GM12878 (cell line): Measurements from ENCODE around the gene NEAT1. TPM values are rescaled to one million over a fixed set of nuclear protein-coding genes. Genes with fewer than 3 reads are reported as not detected.

Source experiments
- CREM ChIP-seq: IDR thresholded peaks from 2 replicates; pipeline ENCODE4 v1.6.1; 2014; ENCODE audit warnings: antibody characterized with exemption, low read depth
- EGR1 ChIP-seq, 2 experiments: IDR thresholded peaks; 1 replicate in 1 of 2; 2 replicates in 1 of 2; pipeline ENCODE4 v1.6.1; 2011 to 2012; ENCODE audit warnings: low read depth in 2 of 2, low read length in 2 of 2, borderline replicate concordance in 1 of 2, mild to moderate bottlenecking in 1 of 2, moderate library complexity in 1 of 2
- ELK1 ChIP-seq: IDR thresholded peaks from 2 replicates; pipeline ENCODE4 v1.6.1; 2012; ENCODE audit warnings: low read depth, low read length, improper control_type of control experiment
- EP300 ChIP-seq, 2 experiments: fragments of 150-350 bp in 1 of 2; IDR thresholded peaks; 2 replicates each; pipeline ENCODE4 v1.6.1; 2011 to 2012; ENCODE audit warnings: low read depth in 2 of 2, low read length in 2 of 2, borderline replicate concordance in 1 of 2, improper control_type of control experiment in 1 of 2, inconsistent platforms in 1 of 2; ENCODE audit not compliant: control insufficient read depth in 1 of 2
- FOXK2 ChIP-seq: fragments of 450-650 bp; IDR thresholded peaks from 2 replicates; pipeline ENCODE4 v1.6.1; 2017; ENCODE audit warnings: mild to moderate bottlenecking, moderate library complexity
- MAX ChIP-seq: IDR thresholded peaks from 2 replicates; pipeline ENCODE4 v1.6.1; 2012; ENCODE audit warnings: low read depth, low read length, improper control_type of control experiment
- MEF2B ChIP-seq: fragments of 450-650 bp; IDR thresholded peaks from 2 replicates; pipeline ENCODE4 v1.6.1; 2018; ENCODE audit warnings: mild to moderate bottlenecking, moderate library complexity; ENCODE audit not compliant: partially characterized antibody, poor library complexity, severe bottlenecking
- MYC ChIP-seq: IDR thresholded peaks from 2 replicates; pipeline ENCODE4 v1.6.1; 2011; ENCODE audit warnings: mild to moderate bottlenecking, low read length, moderate library complexity, inconsistent platforms; ENCODE audit not compliant: insufficient read depth, insufficient replicate concordance, insufficient read length, severe bottlenecking
- NFYB ChIP-seq: IDR thresholded peaks from 2 replicates; pipeline ENCODE4 v1.6.1; 2011; ENCODE audit warnings: low read depth, mild to moderate bottlenecking, low read length, improper control_type of control experiment, moderate library complexity; ENCODE audit not compliant: insufficient read depth
- RAD21 ChIP-seq: IDR thresholded peaks from 2 replicates; pipeline ENCODE4 v1.6.1; 2011; ENCODE audit warnings: mild to moderate bottlenecking, low read depth, low read length, moderate library complexity; ENCODE audit not compliant: insufficient read depth
- SIX5 ChIP-seq: IDR thresholded peaks from 2 replicates; pipeline ENCODE4 v1.6.1; 2011; ENCODE audit warnings: mild to moderate bottlenecking, low read depth, low read length, moderate library complexity; ENCODE audit not compliant: severe bottlenecking
- TAF1 ChIP-seq: IDR thresholded peaks from 2 replicates; pipeline ENCODE4 v1.6.1; 2011; ENCODE audit warnings: mild to moderate bottlenecking, low read depth, low read length, borderline replicate concordance
- YY1 ChIP-seq: IDR thresholded peaks from 2 replicates; pipeline ENCODE4 v1.6.1; 2011; ENCODE audit warnings: low read depth, mild to moderate bottlenecking, low read length
- polyA plus RNA-seq, 11 experiments: library from polyadenylated mRNA; depleted of rRNA in 4 of 11; unstranded in 6 of 11; stranded (reverse) in 5 of 11; fragments of >200 nt; fragmentation: Nextera tagmentation in 4 of 11; fragmentation: Illumina TruSeq in 1 of 11; extraction: Ambion mirVana in 4 of 11; extraction: Trizol in 1 of 11; gene quantifications; 1 replicate in 1 of 11; 2 replicates in 10 of 11; pipeline versions ENCODE4 v1.2.1 to v1.2.3, GENCODE V29; 2011 to 2016; ENCODE audit warnings: inconsistent platforms in 2 of 11, missing spikeins in 2 of 11, low read depth in 1 of 11
- total RNA-seq, 4 experiments: library from RNA; depleted of rRNA in 3 of 4; stranded (reverse); fragments of >200 nt in 3 of 4; fragmentation: Illumina TruSeq in 1 of 4; extraction: Trizol in 1 of 4; gene quantifications; 2 replicates each; pipeline versions ENCODE4 v1.2.1 to v1.2.3, GENCODE V29; 2013 to 2021
- TF ChIP-seq, protein P1 (sequence below): fragments of 450-650 bp; formaldehyde crosslinking; IDR thresholded peaks from 2 replicates; pipeline ENCODE4 v1.4.0; 2022; ENCODE audit warnings: mild to moderate bottlenecking, moderate library complexity
- TF ChIP-seq, protein P2 (sequence below): fragments of 450-650 bp; IDR thresholded peaks from 2 replicates; pipeline ENCODE4 v1.6.1; 2014; ENCODE audit warnings: mild to moderate bottlenecking
- TF ChIP-seq, protein P3 (sequence below): fragments of 150-350 bp; IDR thresholded peaks from 2 replicates; pipeline ENCODE4 v1.6.1; 2016; ENCODE audit warnings: low read depth, low read length

NEAT1 gene
- total and polyA plus RNA-seq, 10 of the 15 experiments (the other 5 are each of a cell fraction or from before 2014, with no cell fraction given) = 13.6 to 328 (median 69.4) TPM

DNA sequence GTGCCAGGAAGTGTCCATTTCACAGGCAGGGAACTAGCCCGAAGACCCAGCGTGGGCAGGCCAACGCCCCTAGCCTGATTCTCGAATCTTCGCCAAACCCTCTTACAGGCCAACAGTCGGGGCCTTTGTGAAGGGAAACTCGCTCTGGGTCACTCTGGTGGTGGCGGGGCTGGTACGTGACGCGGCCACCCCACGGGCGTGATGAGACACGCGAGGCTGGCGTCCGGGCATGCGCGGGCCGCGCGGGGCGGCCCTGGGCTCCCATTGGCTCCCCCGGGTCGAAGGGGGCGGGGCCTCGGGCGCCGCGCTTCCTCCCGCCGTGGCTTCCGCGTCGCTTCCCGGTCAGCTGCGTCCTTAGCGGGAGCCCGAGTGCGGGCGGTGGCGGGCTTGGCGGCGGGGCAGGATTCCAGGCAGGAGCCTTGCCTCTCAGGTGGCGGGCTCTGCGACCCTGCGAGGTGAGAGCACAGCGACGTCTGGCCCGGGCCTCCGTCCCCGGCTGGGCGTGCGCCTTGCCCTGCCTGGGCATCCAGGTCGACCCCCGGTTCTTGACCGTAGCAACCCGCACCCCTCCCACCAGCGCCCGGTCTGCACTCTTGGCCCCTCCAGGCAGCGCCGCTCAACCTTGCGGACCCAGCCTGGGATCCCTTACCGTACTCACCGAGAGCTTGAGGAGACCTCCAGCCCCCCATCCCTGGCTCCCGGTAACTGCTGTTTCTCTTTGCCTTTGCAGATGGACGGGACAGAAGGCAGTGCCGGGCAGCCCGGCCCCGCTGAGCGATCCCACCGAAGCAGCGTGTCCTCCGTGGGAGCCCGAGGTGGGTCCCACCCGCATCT lies 36.1 kb upstream of the NEAT1 start, which contains the start of gene FRMD8 (continued):
- TF ChIP-seq, protein P1, sequence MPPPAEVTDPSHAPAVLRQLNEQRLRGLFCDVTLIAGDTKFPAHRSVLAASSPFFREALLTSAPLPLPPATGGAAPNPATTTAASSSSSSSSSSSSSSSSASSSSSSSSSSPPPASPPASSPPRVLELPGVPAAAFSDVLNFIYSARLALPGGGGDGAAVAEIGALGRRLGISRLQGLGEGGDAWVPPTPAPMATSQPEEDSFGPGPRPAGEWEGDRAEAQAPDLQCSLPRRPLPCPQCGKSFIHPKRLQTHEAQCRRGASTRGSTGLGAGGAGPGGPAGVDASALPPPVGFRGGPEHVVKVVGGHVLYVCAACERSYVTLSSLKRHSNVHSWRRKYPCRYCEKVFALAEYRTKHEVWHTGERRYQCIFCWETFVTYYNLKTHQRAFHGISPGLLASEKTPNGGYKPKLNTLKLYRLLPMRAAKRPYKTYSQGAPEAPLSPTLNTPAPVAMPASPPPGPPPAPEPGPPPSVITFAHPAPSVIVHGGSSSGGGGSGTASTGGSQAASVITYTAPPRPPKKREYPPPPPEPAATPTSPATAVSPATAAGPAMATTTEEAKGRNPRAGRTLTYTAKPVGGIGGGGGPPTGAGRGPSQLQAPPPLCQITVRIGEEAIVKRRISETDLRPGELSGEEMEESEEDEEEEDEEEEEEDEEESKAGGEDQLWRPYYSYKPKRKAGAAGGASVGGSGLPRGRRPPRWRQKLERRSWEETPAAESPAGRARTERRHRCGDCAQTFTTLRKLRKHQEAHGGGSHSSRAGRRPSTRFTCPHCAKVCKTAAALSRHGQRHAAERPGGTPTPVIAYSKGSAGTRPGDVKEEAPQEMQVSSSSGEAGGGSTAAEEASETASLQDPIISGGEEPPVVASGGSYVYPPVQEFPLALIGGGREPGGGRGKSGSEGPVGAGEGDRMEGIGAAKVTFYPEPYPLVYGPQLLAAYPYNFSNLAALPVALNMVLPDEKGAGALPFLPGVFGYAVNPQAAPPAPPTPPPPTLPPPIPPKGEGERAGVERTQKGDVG = no peak
- TF ChIP-seq FOXK2 = no peak
- TF ChIP-seq YY1 = no peak
- peak; percentile 38; the same call in 1 of the 2 replicates for TF ChIP-seq MAX
- TF ChIP-seq CREM = peak; percentile 42; the same call in 1 of the 2 replicates
- TF ChIP-seq SIX5 = no peak
- no peak for TF ChIP-seq RAD21
- peak; percentile 22 for TF ChIP-seq MEF2B
- TF ChIP-seq, protein P2, sequence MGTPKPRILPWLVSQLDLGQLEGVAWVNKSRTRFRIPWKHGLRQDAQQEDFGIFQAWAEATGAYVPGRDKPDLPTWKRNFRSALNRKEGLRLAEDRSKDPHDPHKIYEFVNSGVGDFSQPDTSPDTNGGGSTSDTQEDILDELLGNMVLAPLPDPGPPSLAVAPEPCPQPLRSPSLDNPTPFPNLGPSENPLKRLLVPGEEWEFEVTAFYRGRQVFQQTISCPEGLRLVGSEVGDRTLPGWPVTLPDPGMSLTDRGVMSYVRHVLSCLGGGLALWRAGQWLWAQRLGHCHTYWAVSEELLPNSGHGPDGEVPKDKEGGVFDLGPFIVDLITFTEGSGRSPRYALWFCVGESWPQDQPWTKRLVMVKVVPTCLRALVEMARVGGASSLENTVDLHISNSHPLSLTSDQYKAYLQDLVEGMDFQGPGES = 0 out of 2 replicates have a peak, but pooled peaks have one; percentile 28
- TF ChIP-seq EGR1 (IDR thresholded peaks at IDR 0.05; ENCODE audit: borderline replicate concordance in 1 of 2, low read depth in 2 of 2, low read length in 2 of 2) = no peak; a peak in 1 of 3 replicates
- TF ChIP-seq, protein P3, sequence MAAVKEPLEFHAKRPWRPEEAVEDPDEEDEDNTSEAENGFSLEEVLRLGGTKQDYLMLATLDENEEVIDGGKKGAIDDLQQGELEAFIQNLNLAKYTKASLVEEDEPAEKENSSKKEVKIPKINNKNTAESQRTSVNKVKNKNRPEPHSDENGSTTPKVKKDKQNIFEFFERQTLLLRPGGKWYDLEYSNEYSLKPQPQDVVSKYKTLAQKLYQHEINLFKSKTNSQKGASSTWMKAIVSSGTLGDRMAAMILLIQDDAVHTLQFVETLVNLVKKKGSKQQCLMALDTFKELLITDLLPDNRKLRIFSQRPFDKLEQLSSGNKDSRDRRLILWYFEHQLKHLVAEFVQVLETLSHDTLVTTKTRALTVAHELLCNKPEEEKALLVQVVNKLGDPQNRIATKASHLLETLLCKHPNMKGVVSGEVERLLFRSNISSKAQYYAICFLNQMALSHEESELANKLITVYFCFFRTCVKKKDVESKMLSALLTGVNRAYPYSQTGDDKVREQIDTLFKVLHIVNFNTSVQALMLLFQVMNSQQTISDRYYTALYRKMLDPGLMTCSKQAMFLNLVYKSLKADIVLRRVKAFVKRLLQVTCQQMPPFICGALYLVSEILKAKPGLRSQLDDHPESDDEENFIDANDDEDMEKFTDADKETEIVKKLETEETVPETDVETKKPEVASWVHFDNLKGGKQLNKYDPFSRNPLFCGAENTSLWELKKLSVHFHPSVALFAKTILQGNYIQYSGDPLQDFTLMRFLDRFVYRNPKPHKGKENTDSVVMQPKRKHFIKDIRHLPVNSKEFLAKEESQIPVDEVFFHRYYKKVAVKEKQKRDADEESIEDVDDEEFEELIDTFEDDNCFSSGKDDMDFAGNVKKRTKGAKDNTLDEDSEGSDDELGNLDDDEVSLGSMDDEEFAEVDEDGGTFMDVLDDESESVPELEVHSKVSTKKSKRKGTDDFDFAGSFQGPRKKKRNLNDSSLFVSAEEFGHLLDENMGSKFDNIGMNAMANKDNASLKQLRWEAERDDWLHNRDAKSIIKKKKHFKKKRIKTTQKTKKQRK = no peak
- peak; percentile 92 for TF ChIP-seq NFYB
- no peak for TF ChIP-seq EP300 (IDR thresholded peaks at IDR 0.05; ENCODE audit: borderline replicate concordance in 1 of 2, control insufficient read depth in 1 of 2, low read depth in 2 of 2, low read length in 2 of 2)
- no peak for TF ChIP-seq ELK1
- TF ChIP-seq TAF1 = peak; percentile 69; the same call in 1 of the 2 replicates
- peak; percentile 44 for TF ChIP-seq MYC
